Karpas-422 (cell line): ENCODE data around the gene PCDH9. TPM values are rescaled to one million over a fixed set of nuclear protein-coding genes. Genes with fewer than 3 reads are reported as not detected.

Source experiments
- DNase-seq: peaks from one replicate; pipeline ENCODE4 v3.0.0-alpha.2; 2015
- H2AFZ ChIP-seq: fragments of 200-600 bp; sonication (generic); 2 replicates; pipeline ENCODE4 v1.6.1; 2014; ENCODE audit warnings: antibody characterized with exemption, low read length, mixed read lengths
- H3K27ac ChIP-seq: fragments of 200-600 bp; sonication (generic); 2 replicates; pipeline ENCODE4 v1.5.1; 2014; ENCODE audit warnings: mild to moderate bottlenecking, low read length, moderate library complexity
- H3K27me3 ChIP-seq: fragments of 200-600 bp; sonication (generic); 2 replicates; pipeline ENCODE4 v1.6.1; 2014; ENCODE audit warnings: low read length, mixed read lengths
- H3K36me3 ChIP-seq: fragments of 200-600 bp; sonication (generic); 2 replicates; pipeline ENCODE4 v1.6.1; 2014; ENCODE audit warnings: low read length, mixed read lengths; ENCODE audit not compliant: insufficient read depth
- H3K4me1 ChIP-seq: fragments of 200-600 bp; sonication (generic); 2 replicates; pipeline ENCODE4 v1.6.1; 2014; ENCODE audit warnings: mild to moderate bottlenecking, low read length, mixed read lengths
- H3K4me2 ChIP-seq: fragments of 200-600 bp; sonication (generic); 2 replicates; pipeline ENCODE4 v1.6.1; 2014; ENCODE audit warnings: low read length, low read depth, mild to moderate bottlenecking; ENCODE audit not compliant: poor library complexity, severe bottlenecking
- H3K4me3 ChIP-seq: fragments of 200-600 bp; sonication (generic); 2 replicates; pipeline ENCODE4 v1.5.1; 2014; ENCODE audit warnings: mild to moderate bottlenecking, antibody characterized with exemption, low read length, mixed read lengths
- H3K79me2 ChIP-seq: fragments of 200-600 bp; sonication (generic); 2 replicates; pipeline ENCODE4 v1.6.1; 2014; ENCODE audit warnings: mild to moderate bottlenecking, low read length, mixed read lengths
- H3K9ac ChIP-seq: fragments of 200-600 bp; sonication (generic); 2 replicates; pipeline ENCODE4 v1.6.0; 2014; ENCODE audit warnings: low read length
- H3K9me2 ChIP-seq: fragments of 200-600 bp; sonication (generic), shearing (Covaris generic); replicated peaks from 2 replicates; pipeline ENCODE4 v1.6.0; 2014; ENCODE audit warnings: mild to moderate bottlenecking, low read length, moderate library complexity; ENCODE audit not compliant: insufficient read depth
- H3K9me3 ChIP-seq: fragments of 300-700, 200-600 bp; sonication (generic); 2 replicates; pipeline ENCODE4 v1.6.1; 2014; ENCODE audit warnings: low read length, mixed read lengths
- H4K20me1 ChIP-seq: fragments of 200-600 bp; sonication (generic); 2 replicates; pipeline ENCODE4 v1.6.1; 2014; ENCODE audit warnings: mild to moderate bottlenecking, antibody characterized with exemption, low read length, low read depth; ENCODE audit not compliant: insufficient read depth
- total RNA-seq: library from RNA; depleted of rRNA; stranded (reverse); fragments of >200 nt; shearing (Covaris generic); gene quantifications from 2 replicates; pipeline ENCODE4 v1.2.3, GENCODE V29; 2014; ENCODE audit warnings: low replicate concordance

Gene PCDH9
- total RNA-seq, 1 experiment from 2014 or later = 5.8 TPM

GRCh38 chr13:67219113-67219512 lies 11.0 kb downstream of the PCDH9 start:
- Histone ChIP-seq H3K36me3 (no peaks in the 10 kb centered on the region), H3K9ac (no peak overlapping the region), H3K4me2 (no peak overlapping the region), H3K4me1 (peaks cover 32% of the 10 kb centered on the region), H4K20me1 (no peaks in the 10 kb centered on the region), H3K4me3 (no peak overlapping the region), H3K27me3 (no peaks in the 10 kb centered on the region), H3K27ac (no peak overlapping the region), H2AFZ (no peak overlapping the region), H3K9me2 (no peaks in the 10 kb centered on the region), H3K9me3 (no peaks in the 10 kb centered on the region), H3K79me2 (peaks cover 5% of the 10 kb centered on the region; the same call in 1 of the 2 replicates)
- DNase-seq = no peak

DNA sequence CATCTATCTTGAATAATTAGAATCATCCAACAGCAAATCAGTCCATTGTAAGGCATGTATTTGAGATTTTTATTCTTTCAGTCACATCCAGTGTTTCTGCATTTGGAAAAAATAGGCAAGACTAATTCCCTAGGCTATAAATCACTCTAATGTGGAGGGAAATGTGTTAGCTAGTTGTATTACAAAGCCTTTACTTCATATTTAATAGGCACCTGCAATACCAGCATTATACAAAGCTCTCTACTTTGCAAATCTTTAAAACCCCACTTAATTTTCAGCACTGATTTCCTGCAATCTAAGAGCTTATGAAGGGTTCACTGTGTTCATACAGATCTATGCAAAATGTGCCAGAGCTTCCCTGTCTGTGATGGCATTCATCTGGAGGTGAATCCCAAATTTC lies 12.3 kb downstream of the PCDH9 start:
- peaks cover 24% of the 10 kb centered on the region for H3K4me1 ChIP-seq
- H3K4me3 ChIP-seq = no peak overlapping the region
- no peak overlapping the region for H2AFZ ChIP-seq
- no peaks in the 10 kb centered on the region for H3K36me3 ChIP-seq
- H3K27me3 ChIP-seq = no peaks in the 10 kb centered on the region
- DNase-seq = no peak
- H4K20me1 ChIP-seq = no peaks in the 10 kb centered on the region
- no peak overlapping the region for H3K27ac ChIP-seq
- H3K79me2 ChIP-seq = peaks cover 5% of the 10 kb centered on the region; the same call in 1 of the 2 replicates
- no peaks in the 10 kb centered on the region for H3K9me3 ChIP-seq
- H3K9ac ChIP-seq = no peak overlapping the region
- no peak overlapping the region for H3K4me2 ChIP-seq
- no peaks in the 10 kb centered on the region for H3K9me2 ChIP-seq

DNA sequence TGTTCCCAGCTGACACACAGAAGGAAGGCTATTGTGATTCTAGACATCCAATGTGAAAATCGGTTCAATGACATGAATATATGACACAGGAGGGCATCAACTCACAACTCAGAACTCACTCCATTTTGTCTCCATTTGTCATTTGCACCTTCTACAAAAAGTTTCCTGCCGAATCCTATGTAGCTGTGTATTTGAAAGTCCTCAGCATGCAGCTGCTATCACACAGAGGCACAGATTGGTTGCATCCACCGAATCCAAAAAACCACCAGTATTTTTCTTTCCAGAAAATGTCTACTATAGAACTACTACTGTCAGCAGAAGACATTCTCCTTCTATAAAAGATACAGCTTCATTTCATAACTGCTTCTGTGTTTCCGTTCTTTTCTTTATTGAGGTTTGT lies 13.3 kb downstream of the PCDH9 start:
- Histone ChIP-seq H3K27ac (no peak overlapping the region), H3K9ac (no peak overlapping the region), H3K9me3 (no peaks in the 10 kb centered on the region), H3K4me3 (no peak overlapping the region), H3K27me3 (no peaks in the 10 kb centered on the region), H3K36me3 (no peaks in the 10 kb centered on the region), H4K20me1 (no peaks in the 10 kb centered on the region), H3K9me2 (no peaks in the 10 kb centered on the region), H3K4me2 (no peak overlapping the region), H3K4me1 (peaks cover 14% of the 10 kb centered on the region), H2AFZ (no peak overlapping the region), H3K79me2 (peaks cover 5% of the 10 kb centered on the region; the same call in 1 of the 2 replicates)
- no peak for DNase-seq

- Histone ChIP-seq H3K4me2 (no peak overlapping the region), H3K4me3 (no peak overlapping the region), H3K9me2 (no peaks in the 10 kb centered on the region), H3K4me1 (peaks cover 4% of the 10 kb centered on the region), H4K20me1 (no peaks in the 10 kb centered on the region), H3K9ac (no peak overlapping the region), H3K79me2 (no peaks in the 10 kb centered on the region), H3K27ac (no peak overlapping the region), H3K27me3 (no peaks in the 10 kb centered on the region), H3K9me3 (no peaks in the 10 kb centered on the region), H3K36me3 (no peaks in the 10 kb centered on the region), H2AFZ (no peak overlapping the region)
- no peak for DNase-seq
Observed at GRCh38 chr13:67210208-67210607, 19.9 kb downstream of the PCDH9 start.

GRCh38 chr13:67208552-67208951 lies 21.6 kb downstream of the PCDH9 start:
- Histone ChIP-seq H3K36me3 (no peaks in the 10 kb centered on the region), H3K9ac (no peak overlapping the region), H3K79me2 (no peaks in the 10 kb centered on the region), H3K27ac (no peak overlapping the region), H3K9me2 (no peaks in the 10 kb centered on the region), H2AFZ (no peak overlapping the region), H4K20me1 (no peaks in the 10 kb centered on the region), H3K9me3 (no peaks in the 10 kb centered on the region), H3K27me3 (no peaks in the 10 kb centered on the region), H3K4me1 (peaks cover 12% of the 10 kb centered on the region), H3K4me2 (no peak overlapping the region), H3K4me3 (no peak overlapping the region)
- DNase-seq = no peak

DNA sequence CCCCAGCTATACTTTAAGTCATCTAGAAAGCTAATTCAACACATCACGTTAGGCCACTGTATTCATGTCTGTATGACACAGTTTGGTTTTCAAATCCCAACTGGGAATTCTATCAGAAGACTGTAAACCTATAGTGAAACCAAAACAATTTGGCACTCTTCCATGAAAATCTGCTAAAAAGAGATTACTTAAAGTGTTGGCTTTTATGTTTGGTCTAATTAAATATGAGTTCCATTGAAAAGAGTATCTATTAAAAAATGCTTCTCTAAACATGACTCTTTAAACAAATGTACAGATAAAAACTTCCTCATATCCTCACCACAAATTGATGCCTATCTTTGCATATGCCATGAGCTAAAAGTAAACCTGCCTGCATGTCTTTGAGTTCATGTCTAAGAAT lies 25.4 kb downstream of the PCDH9 start:
- no peak for DNase-seq
- no peak overlapping the region for H2AFZ ChIP-seq

DNA sequence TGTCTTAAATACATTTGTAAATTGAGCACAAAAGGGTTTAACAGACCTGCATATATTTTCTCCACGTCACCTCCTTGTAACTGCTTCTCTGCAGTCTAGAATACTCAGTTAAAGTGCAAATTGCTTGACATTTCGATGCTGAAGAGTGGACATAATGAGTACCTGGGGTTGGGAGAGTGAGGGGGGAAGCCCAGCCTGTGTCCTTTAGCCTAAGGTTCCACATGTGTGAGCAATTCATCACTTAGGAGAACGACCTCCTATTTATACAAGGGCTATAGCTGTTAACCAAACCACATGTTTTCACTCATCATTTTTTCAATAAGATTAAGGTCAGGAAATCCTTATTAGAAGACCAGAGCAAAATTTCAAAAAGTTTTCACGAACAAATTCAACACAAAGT lies 29.5 kb downstream of the PCDH9 start:
- Histone ChIP-seq H3K79me2 (no peaks in the 10 kb centered on the region), H3K9me2 (no peaks in the 10 kb centered on the region), H3K36me3 (no peaks in the 10 kb centered on the region), H3K9me3 (no peaks in the 10 kb centered on the region), H4K20me1 (no peaks in the 10 kb centered on the region), H3K4me1 (peaks cover 12% of the 10 kb centered on the region), H2AFZ (no peak overlapping the region), H3K27me3 (no peaks in the 10 kb centered on the region), H3K9ac (no peak overlapping the region), H3K4me2 (no peak overlapping the region), H3K4me3 (no peak overlapping the region), H3K27ac (no peak overlapping the region)
- DNase-seq = no peak

More for the DNA sequence above, 25.4 kb downstream of the PCDH9 start:
- no peaks in the 10 kb centered on the region for H3K79me2 ChIP-seq
- peak overlapping the region; percentile 12 for H3K4me2 ChIP-seq
- H3K27ac ChIP-seq = no peak overlapping the region
- no peaks in the 10 kb centered on the region for H3K36me3 ChIP-seq
- no peaks in the 10 kb centered on the region for H4K20me1 ChIP-seq
- no peaks in the 10 kb centered on the region for H3K9me2 ChIP-seq
- no peak overlapping the region for H3K9ac ChIP-seq
- no peaks in the 10 kb centered on the region for H3K27me3 ChIP-seq
- H3K4me3 ChIP-seq = no peak overlapping the region
- peaks cover 12% of the 10 kb centered on the region for H3K4me1 ChIP-seq
- H3K9me3 ChIP-seq = no peaks in the 10 kb centered on the region

DNA sequence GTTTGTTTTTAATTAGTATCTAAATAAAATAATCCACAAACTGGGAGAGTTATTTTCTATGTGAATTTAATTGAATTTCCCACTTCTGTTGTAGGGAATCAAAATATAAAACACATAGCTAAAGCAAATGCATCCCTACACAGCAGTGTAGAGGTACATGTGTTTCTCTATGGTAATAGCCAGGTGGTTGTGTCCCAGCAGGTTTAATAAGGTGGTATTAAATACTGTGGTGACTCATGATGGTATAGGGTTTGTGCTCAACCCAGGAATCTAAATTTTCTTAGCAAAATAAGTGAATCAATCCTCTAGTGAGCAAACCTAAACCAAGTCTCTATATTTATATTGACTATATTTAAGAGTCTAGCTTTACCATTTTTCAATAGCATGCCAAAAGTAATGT lies 30.0 kb downstream of the PCDH9 start:
- Histone ChIP-seq H3K4me3 (no peak overlapping the region), H2AFZ (no peak overlapping the region), H3K9me3 (no peaks in the 10 kb centered on the region), H3K4me1 (peaks cover 8% of the 10 kb centered on the region), H3K79me2 (no peaks in the 10 kb centered on the region), H3K27ac (no peak overlapping the region), H3K9ac (no peak overlapping the region), H3K36me3 (no peaks in the 10 kb centered on the region), H3K27me3 (no peaks in the 10 kb centered on the region), H4K20me1 (no peaks in the 10 kb centered on the region), H3K9me2 (no peaks in the 10 kb centered on the region), H3K4me2 (no peak overlapping the region)
- DNase-seq = no peak

- H3K27me3 ChIP-seq = no peaks in the 10 kb centered on the region
- H3K9me3 ChIP-seq = no peaks in the 10 kb centered on the region
- no peak for DNase-seq
- H3K4me1 ChIP-seq = peaks cover 7% of the 10 kb centered on the region; the same call in 1 of the 2 replicates
- H2AFZ ChIP-seq = no peak overlapping the region
- no peak overlapping the region for H3K27ac ChIP-seq
- H3K4me2 ChIP-seq = no peak overlapping the region
- no peaks in the 10 kb centered on the region for H3K9me2 ChIP-seq
- H3K4me3 ChIP-seq = no peak overlapping the region
- no peaks in the 10 kb centered on the region for H3K79me2 ChIP-seq
- no peaks in the 10 kb centered on the region for H4K20me1 ChIP-seq
- no peaks in the 10 kb centered on the region for H3K36me3 ChIP-seq
- no peak overlapping the region for H3K9ac ChIP-seq
Observed at GRCh38 chr13:67197704-67198103, 32.4 kb downstream of the PCDH9 start.
